Erythroblast (primary cell): ENCODE results near the gene CCR8.

Experiments used
- DNase-seq, 2 experiments: peaks; one replicate each; lab custom pipeline; 2025; lab: John Stamatoyannopoulos, UW
- GATA1 ChIP-seq: IDR thresholded peaks from 2 replicates; pipeline ENCODE4 v1.6.1; 2011; ENCODE audit warnings: low read depth, mild to moderate bottlenecking, control low read depth, low read length, moderate library complexity
- POLR2A ChIP-seq: IDR thresholded peaks from 2 replicates; pipeline ENCODE4 v1.6.1; 2011; ENCODE audit warnings: mild to moderate bottlenecking, low read length

CCR8 gene, protein sequence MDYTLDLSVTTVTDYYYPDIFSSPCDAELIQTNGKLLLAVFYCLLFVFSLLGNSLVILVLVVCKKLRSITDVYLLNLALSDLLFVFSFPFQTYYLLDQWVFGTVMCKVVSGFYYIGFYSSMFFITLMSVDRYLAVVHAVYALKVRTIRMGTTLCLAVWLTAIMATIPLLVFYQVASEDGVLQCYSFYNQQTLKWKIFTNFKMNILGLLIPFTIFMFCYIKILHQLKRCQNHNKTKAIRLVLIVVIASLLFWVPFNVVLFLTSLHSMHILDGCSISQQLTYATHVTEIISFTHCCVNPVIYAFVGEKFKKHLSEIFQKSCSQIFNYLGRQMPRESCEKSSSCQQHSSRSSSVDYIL

DNA sequence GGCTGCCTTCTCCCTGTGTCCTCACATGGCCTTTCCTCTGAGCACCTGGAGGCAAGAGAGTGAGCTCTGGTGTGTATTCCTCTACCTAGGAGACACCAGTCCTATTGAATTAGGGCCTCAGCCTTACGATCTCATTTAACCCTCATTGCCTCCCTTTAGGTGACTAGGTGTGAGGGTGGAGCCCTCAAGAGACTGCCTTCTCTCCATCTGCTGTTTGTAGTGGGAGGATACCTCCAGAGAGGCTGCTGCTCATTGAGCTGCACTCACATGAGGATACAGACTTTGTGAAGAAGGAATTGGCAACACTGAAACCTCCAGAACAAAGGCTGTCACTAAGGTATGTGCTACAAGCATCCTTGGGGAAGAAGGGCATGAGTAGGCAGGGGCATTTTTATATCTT, at the start of gene CCR8:
Gene CCR8, plus strand, starts transcription at position 217 of the 400 bp plus-strand sequence. CDS start 2,623 bp downstream, outside the sequence.
- TF ChIP-seq POLR2A (no peak), GATA1 (no peak)
- no peak for DNase-seq

DNA sequence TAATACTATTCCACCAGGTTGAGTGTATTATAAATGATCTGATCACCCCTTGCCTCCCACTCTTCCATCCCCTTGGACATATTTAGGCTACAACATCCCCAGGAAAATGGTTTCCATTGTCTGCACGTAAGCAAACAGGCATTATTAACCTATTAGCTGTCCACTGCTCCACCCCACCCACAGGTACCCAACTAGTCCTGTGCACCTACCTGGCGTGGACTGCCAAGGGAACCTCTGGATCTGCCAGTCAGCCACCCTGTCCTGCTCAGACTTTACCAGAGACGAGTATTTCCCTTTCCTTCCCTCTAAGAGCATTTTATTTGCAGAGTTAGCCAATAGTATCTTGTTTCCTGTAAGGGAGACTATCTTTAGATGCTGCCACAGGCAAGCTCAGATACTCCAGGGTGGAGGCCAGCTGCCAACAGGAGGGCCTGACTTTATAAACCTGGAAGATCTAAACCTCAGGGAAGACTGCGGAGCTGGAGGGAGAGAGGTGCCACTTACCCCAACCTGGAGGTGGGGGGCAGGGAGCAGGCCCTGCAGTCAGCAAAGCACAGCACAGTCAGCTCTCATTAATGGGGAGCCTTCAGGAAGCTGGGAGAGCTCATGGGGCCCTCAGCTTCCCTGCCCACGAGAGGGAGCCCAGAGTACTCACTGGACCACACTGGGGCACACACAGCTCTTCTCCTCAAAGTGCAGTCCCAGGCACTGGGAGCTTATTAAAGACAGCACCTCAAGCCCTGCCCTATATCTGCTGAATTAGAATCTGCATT, 49.6 kb upstream of the CCR8 start, which contains the start of gene CX3CR1:
Gene CX3CR1, minus strand, starts transcription at position 292 of the 773 bp plus-strand sequence. CDS start 13,527 bp downstream, outside the sequence.
- no peak for DNase-seq
- TF ChIP-seq GATA1 (no peak), POLR2A (no peak)

DNA sequence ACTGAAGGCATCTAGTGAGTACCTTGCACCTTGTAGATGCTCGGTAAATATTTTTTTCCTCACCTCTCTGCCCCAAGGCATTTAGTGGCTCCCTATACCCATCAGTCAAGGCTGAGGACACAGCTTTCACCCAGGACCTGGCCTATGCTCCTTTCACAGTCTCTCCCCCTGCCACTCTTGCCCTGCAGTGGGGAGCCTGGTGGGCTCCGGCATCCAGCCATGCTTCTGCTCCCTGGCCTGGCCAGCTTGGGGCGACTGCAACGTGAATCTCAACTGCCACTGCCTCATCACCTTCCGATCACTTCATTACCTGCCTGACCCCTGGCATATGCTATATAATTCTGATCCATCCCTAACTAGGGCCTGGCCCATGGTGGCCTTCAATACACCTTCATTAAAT, 48.9 kb upstream of the CCR8 start:
- no peak for DNase-seq
- no peak for TF ChIP-seq POLR2A
- no peak for TF ChIP-seq GATA1

DNA sequence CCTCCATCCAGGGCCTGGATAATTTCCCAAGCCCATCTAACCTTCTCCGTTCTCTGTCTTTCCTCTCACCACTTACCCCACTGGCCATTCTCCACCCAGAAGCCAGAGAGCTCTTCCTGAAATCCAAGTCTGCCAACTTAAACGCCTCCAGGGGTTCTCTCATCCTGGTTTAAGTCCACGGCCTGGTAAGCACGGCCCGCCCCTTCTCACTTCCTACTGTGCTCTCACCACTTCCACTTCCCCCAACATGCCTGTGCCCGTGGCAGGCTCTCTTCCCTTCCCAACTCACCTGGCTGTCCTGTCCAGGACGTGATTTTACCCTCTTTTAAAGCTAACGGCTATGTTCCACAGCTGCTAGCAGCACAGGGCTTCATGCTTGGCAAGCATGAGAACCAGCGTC, 48.0 kb upstream of the CCR8 start:
- DNase-seq = no peak
- no peak for TF ChIP-seq POLR2A
- no peak for TF ChIP-seq GATA1

DNA sequence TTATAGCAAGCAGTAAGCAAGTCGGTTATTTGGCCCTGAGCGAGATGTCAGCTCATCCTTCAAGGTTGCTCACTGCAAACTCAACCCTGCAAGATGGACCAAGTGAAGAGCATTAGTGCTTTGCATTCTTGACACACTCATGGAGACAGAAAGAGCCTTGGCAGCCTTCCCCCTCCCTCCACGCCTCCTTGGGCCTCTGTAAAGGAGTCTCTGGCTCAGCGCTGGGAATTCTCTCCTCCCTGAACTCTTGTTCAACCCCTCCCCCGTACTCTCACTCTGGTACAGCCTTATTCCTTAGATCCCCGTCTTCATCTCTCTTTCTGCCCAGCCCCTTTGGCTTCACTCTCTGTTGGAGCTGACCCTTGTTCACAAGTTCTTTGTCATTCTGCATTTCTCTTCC, 47.5 kb upstream of the CCR8 start:
- no peak for DNase-seq
- TF ChIP-seq GATA1 (no peak), POLR2A (no peak)

DNA sequence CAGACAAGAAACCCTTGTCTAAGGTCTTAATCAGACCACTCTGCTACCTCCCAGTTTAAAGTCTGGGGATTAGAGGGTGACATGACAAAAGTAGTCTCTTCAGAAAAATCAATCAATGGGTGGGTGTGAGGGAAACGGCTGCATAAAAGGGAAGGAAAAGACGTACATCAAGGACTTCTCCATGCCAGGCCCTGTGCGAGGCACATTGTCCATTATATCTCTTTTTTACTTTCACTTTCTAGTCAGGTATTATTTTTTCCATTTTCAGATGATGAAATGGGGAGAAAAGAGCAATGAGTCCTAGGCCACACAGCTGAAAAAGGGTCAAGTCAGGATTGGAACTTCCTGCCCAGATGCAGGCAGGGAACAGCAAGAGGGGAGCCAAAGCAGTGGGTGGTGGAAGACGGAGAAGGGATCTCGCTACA, 45.0 kb upstream of the CCR8 start:
- peak; percentile 14 to 61 for DNase-seq
- TF ChIP-seq POLR2A = no peak

DNA sequence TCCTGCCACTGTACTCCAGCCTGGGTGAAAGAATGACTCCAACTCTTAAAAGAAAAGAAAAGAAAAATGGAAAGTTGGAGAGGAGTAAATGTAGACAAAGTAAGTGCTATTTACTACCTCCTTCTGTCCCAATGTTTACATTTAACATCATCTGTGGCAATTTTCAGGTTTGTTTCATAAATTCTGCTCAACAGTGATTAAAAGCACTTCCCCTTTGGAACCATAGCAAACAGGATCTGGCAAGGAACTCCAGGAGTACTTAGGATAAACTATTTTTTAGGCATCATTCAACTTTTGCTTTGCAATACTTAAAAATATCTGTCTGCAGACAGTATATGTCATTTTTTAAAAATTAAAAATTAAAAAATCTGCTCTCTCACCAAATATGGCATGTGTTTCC, 44.2 kb upstream of the CCR8 start:
- DNase-seq = no peak

DNA sequence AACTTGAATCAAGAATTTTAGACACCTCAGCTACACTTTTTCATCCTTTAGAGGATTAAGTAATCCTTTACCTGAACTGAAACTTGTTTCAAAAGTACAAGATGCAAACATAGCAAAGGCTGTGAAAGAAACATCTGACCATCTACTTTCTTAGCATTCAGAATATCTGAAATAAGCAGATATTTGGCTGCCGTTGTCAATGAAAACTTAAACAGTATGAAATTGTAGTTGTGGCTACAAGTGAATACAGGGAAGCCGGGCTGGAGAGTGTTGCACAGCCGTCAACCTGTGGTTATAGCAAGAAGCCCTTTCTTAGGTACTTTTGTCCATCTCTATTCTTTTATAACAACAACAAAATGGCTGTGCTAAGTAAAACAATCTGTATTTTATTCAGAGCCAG, 42.7 kb upstream of the CCR8 start:
- TF ChIP-seq GATA1 = no peak
- no peak for TF ChIP-seq POLR2A
- no peak for DNase-seq

More for the DNA sequence above, 44.2 kb upstream of the CCR8 start:
- no peak for TF ChIP-seq POLR2A
- TF ChIP-seq GATA1 = no peak

DNA sequence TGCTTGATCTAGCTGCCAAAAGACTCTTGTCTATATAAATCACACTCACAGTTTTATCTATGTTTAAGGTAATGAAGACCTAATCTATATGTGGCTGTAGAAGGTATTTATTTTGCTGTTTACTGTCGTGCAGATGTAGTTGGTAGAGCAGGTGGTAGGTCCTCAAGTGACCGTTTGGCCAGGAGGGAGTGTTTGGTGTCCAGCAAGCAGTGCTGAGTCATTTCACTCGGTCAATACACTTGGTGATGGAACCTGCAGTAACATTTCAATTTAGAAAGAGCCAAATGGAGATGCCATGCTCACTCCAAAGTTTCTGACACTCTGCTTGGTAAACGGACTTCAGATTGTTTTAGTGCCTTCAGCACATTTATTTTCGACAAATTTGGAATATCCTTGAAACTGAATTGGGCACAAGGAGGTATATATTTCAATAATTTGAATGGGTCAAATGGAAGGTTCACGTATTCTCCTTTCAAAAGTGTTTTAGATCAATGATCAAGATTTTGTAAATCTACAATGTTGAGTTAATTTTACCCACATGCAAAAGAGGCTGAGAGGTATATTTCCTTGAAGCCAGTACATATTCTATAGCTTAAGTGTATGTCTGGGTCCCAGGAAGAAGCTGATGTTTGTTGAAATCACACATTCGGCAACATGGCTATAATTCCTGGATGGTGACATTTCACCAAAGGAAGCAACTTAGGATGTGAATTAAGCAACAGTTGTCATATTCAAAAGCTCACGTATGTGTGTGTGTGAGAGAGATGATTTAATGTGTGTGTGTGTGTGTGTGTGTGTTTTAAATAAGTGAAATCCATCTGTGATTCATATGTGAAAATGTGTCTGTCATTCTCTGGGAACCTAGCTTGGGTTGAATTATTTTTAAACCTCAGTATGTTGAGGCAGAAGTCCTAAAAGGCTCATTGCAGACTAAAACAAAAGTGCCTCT, 42.0 kb upstream of the CCR8 start:
- DNase-seq = no peak
- TF ChIP-seq POLR2A (no peak), GATA1 (no peak)

DNA sequence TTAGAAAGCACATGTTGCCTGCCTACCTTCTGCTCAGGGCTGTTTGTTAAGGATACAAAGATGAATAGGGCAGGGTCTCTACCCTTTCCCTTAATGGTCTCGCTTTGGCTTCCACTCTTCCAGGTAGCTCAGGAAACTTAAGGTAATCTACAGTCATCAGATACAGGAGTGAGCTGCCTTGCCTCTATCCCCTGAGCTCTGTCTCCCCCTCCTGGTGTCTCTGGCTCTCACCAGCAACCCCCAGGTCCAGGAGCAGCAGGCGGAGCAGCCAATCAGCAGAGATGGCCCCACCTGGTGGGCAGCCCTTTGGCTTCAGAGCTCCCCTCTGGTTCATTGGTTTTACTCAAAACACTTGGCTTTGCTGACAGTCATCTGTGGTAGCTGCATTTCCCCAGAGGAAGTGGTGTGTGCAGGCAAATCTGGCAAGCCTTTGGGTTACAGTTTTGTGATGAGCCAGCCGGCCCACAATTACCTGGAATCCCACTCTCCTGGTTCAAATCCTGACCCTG, 41.2 kb upstream of the CCR8 start:
- TF ChIP-seq POLR2A = no peak
- TF ChIP-seq GATA1 = no peak
- DNase-seq = peak; percentile 75 to 85

DNA sequence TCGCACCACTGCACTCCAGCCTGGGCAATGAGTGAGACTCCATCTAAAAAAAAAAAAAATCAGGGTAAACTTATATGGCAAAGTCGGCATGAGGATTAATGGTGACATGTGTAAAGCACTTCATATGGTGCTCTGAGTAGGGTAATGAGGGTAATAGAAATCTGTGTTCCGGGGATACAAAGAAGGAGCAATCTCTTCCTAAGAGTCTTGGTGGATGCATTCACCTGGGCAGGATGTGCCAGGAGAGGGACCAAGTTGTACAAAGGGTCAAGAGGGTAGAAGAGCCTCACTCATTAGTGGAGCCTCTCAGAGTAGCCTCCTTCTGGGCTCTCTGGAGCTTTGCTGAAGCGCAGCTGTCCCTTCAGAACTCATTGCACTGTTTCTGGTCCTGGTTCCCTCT, 40.4 kb upstream of the CCR8 start:
- TF ChIP-seq GATA1 = no peak
- no peak for DNase-seq

DNA sequence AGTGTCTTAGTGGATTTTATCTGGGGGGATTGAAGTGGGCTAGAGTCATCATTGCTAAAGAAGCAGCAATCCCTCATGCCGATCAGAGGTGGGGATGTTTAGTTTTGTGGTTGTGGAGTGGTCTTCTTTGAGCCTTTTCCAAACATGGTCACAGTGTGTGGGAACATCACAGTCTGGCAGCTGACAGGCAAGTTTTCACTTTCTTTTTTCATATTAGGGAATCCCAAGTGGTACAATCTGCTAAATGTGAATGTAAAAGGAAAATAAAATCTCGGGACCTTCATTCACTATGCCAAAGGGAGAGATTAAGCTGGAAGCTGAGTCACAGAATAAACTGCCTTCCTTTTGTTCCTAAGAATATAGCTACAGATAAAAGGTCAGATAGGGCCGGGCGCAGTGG, 39.3 kb upstream of the CCR8 start:
- TF ChIP-seq GATA1 (no peak), POLR2A (no peak)

DNA sequence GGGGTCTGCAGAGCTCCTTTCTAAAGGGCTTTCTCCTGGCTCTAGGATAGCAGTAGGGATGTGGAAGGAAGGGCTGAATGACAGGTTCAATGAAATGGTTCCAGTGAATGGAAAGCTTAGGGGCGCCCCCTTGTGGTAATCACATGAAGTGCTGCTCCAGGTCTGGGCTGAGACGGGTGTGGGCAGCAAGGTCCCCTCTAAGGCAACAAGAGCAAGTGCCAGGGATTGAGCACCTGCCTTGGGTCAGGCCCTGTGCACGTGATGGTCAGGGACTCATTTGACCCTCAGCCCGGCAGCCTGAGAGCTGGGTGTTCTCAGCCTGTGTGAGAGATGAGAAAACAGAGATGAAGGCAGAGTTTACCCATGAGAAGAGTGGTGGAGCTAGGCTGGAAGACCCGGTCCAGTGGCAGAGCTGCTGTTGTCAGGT, 37.6 kb upstream of the CCR8 start:
- DNase-seq = peak; percentile 63 to 82

More for the DNA sequence above, 39.3 kb upstream of the CCR8 start:
- no peak for DNase-seq

More for the DNA sequence above, 37.6 kb upstream of the CCR8 start:
- TF ChIP-seq POLR2A (no peak), GATA1 (no peak)
